HCT116 (cell line): Measurements from ENCODE around the gene AKAP13. TPM values are rescaled to one million over a fixed set of nuclear protein-coding genes. Genes with fewer than 3 reads are reported as not detected.

Source experiments
- ATAC-seq: fragments of 200-7000 bp; cut with Tn5 transposase; 2 replicates; pipeline ENCODE4 v1.9.1; 2020; ENCODE audit warnings: mild to moderate bottlenecking, moderate library complexity
- BruUV-seq: library from RNA; stranded (reverse); fragments of 400-500 nt; replicated peaks from 2 replicates; lab custom pipeline; 2021; lab: Mats Ljungman, UMichigan
- CTCF ChIA-PET: fragments of 300-600 bp; sonication (Branson Sonifier 250); formaldehyde crosslinking; loops from one replicate; lab custom pipeline; 2021; ENCODE audit warnings: antibody characterized with exemption; lab: Charles Lee
- POLR2A ChIA-PET: fragments of 300-600, 350-600 bp; sonication (Branson Sonifier 250); formaldehyde crosslinking; loops from one replicate; lab custom pipeline; 2021; ENCODE audit warnings: antibody characterized with exemption; lab: Charles Lee
- RAD21 ChIA-PET, 2 experiments: fragments of 300-600 bp; sonication (Branson Sonifier 250); formaldehyde crosslinking; loops; one replicate each; lab custom pipeline; 2023; ENCODE audit warnings: low total read pairs in 2 of 2; ENCODE audit not compliant: uncharacterized antibody in 2 of 2, unreplicated experiment in 2 of 2, low non-redundant PET in 1 of 2; lab: Charles Lee
- DNase-seq: peaks from one replicate; pipeline ENCODE4 v3.0.0-alpha.2; 2010; ENCODE audit warnings: low read depth, low spot score
- H2AFZ ChIP-seq: fragments of 200-600 bp; shearing (Covaris generic), sonication (generic); 2 replicates; pipeline ENCODE4 v1.6.1; 2017; ENCODE audit warnings: low read depth, mixed run types, mixed read lengths, antibody characterized with exemption, low read length; ENCODE audit not compliant: poor library complexity, severe bottlenecking
- H3K27ac ChIP-seq: 2 replicates; pipeline ENCODE4 v1.5.1; 2012; ENCODE audit warnings: low read depth, low read length
- H3K27me3 ChIP-seq: fragments of 200-600 bp; sonication (generic); 2 replicates; pipeline ENCODE4 v1.6.1; 2016; ENCODE audit warnings: mixed run types, low read length, mixed read lengths; ENCODE audit not compliant: insufficient read depth
- H3K36me3 ChIP-seq, 2 experiments: fragments of 200-500 bp in 1 of 2; fragments of 200-600 bp in 1 of 2; sonication (Bioruptor generic) in 1 of 2; sonication (generic) in 1 of 2; 2 replicates each; pipeline versions ENCODE4 v1.5.1 to v1.6.1; 2014 to 2016; ENCODE audit warnings: low read length in 2 of 2, inconsistent platforms in 1 of 2, mixed read lengths in 1 of 2, mixed run types in 1 of 2; ENCODE audit not compliant: insufficient read depth in 2 of 2, control insufficient read depth in 1 of 2
- H3K4me1 ChIP-seq, 2 experiments: fragments of 200-600 bp in 1 of 2; sonication (generic) in 1 of 2; 2 replicates each; pipeline versions ENCODE4 v1.5.1 to v1.6.1; 2012 to 2017; ENCODE audit warnings: low read length in 2 of 2, inconsistent platforms in 1 of 2, mild to moderate bottlenecking in 1 of 2, mixed read lengths in 1 of 2, mixed run types in 1 of 2, moderate library complexity in 1 of 2; ENCODE audit not compliant: insufficient read depth in 2 of 2, control insufficient read depth in 1 of 2
- H3K4me2 ChIP-seq: fragments of 200-600 bp; sonication (generic); 2 replicates; pipeline ENCODE4 v1.6.1; 2017; ENCODE audit warnings: mixed run types, low read length, mixed read lengths
- H3K4me3 ChIP-seq, 2 experiments: fragments of 200-600 bp in 1 of 2; sonication (generic) in 1 of 2; replicated peaks in 1 of 2; 2 replicates each; pipeline ENCODE4 v1.5.1; 2011 to 2016; ENCODE audit warnings: low read length in 2 of 2, control low read depth in 1 of 2, low read depth in 1 of 2, mild to moderate bottlenecking in 1 of 2, mixed read lengths in 1 of 2, mixed run types in 1 of 2
- H3K79me2 ChIP-seq: fragments of 200-600 bp; sonication (generic); 2 replicates; pipeline ENCODE4 v1.6.1; 2017; ENCODE audit warnings: mild to moderate bottlenecking, mixed run types, low read length, moderate library complexity, mixed read lengths; ENCODE audit not compliant: insufficient read depth
- H3K9ac ChIP-seq: fragments of 200-600 bp; sonication (generic); 2 replicates; pipeline ENCODE4 v1.6.1; 2016; ENCODE audit warnings: low read length, mixed read lengths
- H3K9me2 ChIP-seq: fragments of 200-600 bp; sonication (generic), shearing (Covaris generic); 2 replicates; pipeline ENCODE4 v1.6.1; 2017; ENCODE audit warnings: mixed run types, mild to moderate bottlenecking, moderate library complexity; ENCODE audit not compliant: insufficient read depth
- H3K9me3 ChIP-seq, 2 experiments: fragments of 200-500 bp in 1 of 2; fragments of 200-600 bp in 1 of 2; sonication (Bioruptor generic) in 1 of 2; sonication (generic) in 1 of 2; 2 replicates each; pipeline ENCODE4 v1.6.1; 2014 to 2017; ENCODE audit warnings: low read length in 2 of 2, mixed read lengths in 2 of 2, inconsistent platforms in 1 of 2, low read depth in 1 of 2, mild to moderate bottlenecking in 1 of 2, mixed run types in 1 of 2, moderate library complexity in 1 of 2; ENCODE audit not compliant: control insufficient read depth in 1 of 2, insufficient read depth in 1 of 2
- H4K20me1 ChIP-seq: fragments of 200-600 bp; sonication (generic), shearing (Covaris generic); 2 replicates; pipeline ENCODE4 v1.6.1; 2017; ENCODE audit warnings: mixed run types, mild to moderate bottlenecking, moderate library complexity; ENCODE audit not compliant: insufficient read depth
- CBX3 ChIP-seq: IDR thresholded peaks from 2 replicates; pipeline ENCODE4 v1.6.1; 2012; ENCODE audit warnings: low read depth
- CTCF ChIP-seq, 3 experiments: fragments of 200-600 bp in 1 of 3; sonication (generic) in 1 of 3; IDR thresholded peaks in 2 of 3; conservative IDR thresholded peaks in 1 of 3; 2 replicates each; pipeline ENCODE4 v1.5.1; 2012 to 2017; ENCODE audit warnings: low read depth in 2 of 3, low read length in 2 of 3, antibody characterized with exemption in 1 of 3, borderline replicate concordance in 1 of 3, control low read depth in 1 of 3, mild to moderate bottlenecking in 1 of 3, mixed read lengths in 1 of 3, mixed run types in 1 of 3, moderate library complexity in 1 of 3; ENCODE audit not compliant: insufficient read depth in 1 of 3
- EGR1 ChIP-seq: IDR thresholded peaks from 2 replicates; pipeline ENCODE4 v1.6.1; 2012; ENCODE audit warnings: low read depth
- ELF1 ChIP-seq: IDR thresholded peaks from 2 replicates; pipeline ENCODE4 v1.6.1; 2012; ENCODE audit warnings: low read depth, borderline replicate concordance
- JUND ChIP-seq: IDR thresholded peaks from 2 replicates; pipeline ENCODE4 v1.6.1; 2012
- POLR2A ChIP-seq: IDR thresholded peaks from 2 replicates; pipeline ENCODE4 v1.7.0; 2011; ENCODE audit warnings: borderline replicate concordance; ENCODE audit not compliant: insufficient read depth, insufficient read length; ENCODE audit errors: extremely low read depth
- RAD21 ChIP-seq: IDR thresholded peaks from 2 replicates; pipeline ENCODE4 v1.6.1; 2012; ENCODE audit warnings: low read depth, mild to moderate bottlenecking
- SIN3A ChIP-seq: IDR thresholded peaks from 2 replicates; pipeline ENCODE4 v1.6.1; 2012; ENCODE audit warnings: low read depth
- SP1 ChIP-seq: IDR thresholded peaks from 2 replicates; pipeline ENCODE4 v1.6.1; 2012; ENCODE audit warnings: low read depth
- SRF ChIP-seq: IDR thresholded peaks from 2 replicates; pipeline ENCODE4 v1.6.1; 2012; ENCODE audit warnings: low read depth
- ZBTB33 ChIP-seq: IDR thresholded peaks from 2 replicates; pipeline ENCODE4 v1.6.1; 2011; ENCODE audit warnings: mild to moderate bottlenecking, low read length, moderate library complexity; ENCODE audit not compliant: insufficient replicate concordance; ENCODE audit errors: extremely low read depth
- ZFX ChIP-seq: fragments of 450-650 bp; IDR thresholded peaks from 2 replicates; pipeline ENCODE4 v1.6.1; 2017
- intact Hi-C: fragments of 100-400 bp; cut with micrococcal nuclease; formaldehyde crosslinking; loops from 2 replicates; pipeline ENCODE4 v1.10.0; 2022
- total RNA-seq: library from RNA; stranded (reverse); gene quantifications from one replicate; pipeline ENCODE4 v1.2.1, GENCODE V29; 2021; ENCODE audit not compliant: unreplicated experiment

The AKAP13 gene
- total RNA-seq, 1 experiment from 2014 or later: 43.1 TPM

- no peaks in the 10 kb centered on the region for H3K4me1 ChIP-seq
- no peak overlapping the region for H3K4me2 ChIP-seq
- no peak overlapping the region for H3K27ac ChIP-seq
- TF ChIP-seq ZBTB33: no peak
- TF ChIP-seq CBX3: no peak
- TF ChIP-seq ELF1: no peak
- no peak for TF ChIP-seq ZFX
- no peak for TF ChIP-seq POLR2A
- TF ChIP-seq EGR1: no peak
- TF ChIP-seq SIN3A: no peak
- TF ChIP-seq SP1: no peak
- no peak for TF ChIP-seq RAD21
- TF ChIP-seq JUND: no peak
- no peak for TF ChIP-seq SRF
- TF ChIP-seq CTCF (IDR thresholded peaks at IDR 0.05 in 2 of 3, conservative IDR thresholded peaks at IDR 0.05 in 1 of 3; ENCODE audit: borderline replicate concordance in 1 of 3, insufficient read depth in 1 of 3, low read depth in 2 of 3, low read length in 2 of 3): no peak
- no peak overlapping the region for H3K9ac ChIP-seq
- RAD21 ChIA-PET: no interaction called here
- ATAC-seq: no peak
- H3K4me3 ChIP-seq: no peak overlapping the region
- POLR2A ChIA-PET: no interaction called here
- H3K27me3 ChIP-seq: no peaks in the 10 kb centered on the region
- no peaks in the 10 kb centered on the region for H3K9me3 ChIP-seq
- intact Hi-C loops: no loop called here
- DNase-seq: no peak
- H3K36me3 ChIP-seq: no peaks in the 10 kb centered on the region
- no peak overlapping the region for H2AFZ ChIP-seq
- no TSS peak for BruUV-seq
- no peaks in the 10 kb centered on the region for H3K9me2 ChIP-seq
- no peaks in the 10 kb centered on the region for H4K20me1 ChIP-seq
- CTCF ChIA-PET: no interaction called here
- no peaks in the 10 kb centered on the region for H3K79me2 ChIP-seq
Observed at GRCh38 chr15:85679231-85679630, 298.8 kb downstream of the AKAP13 start.
